Stimulated activated CD8-positive, alpha-beta memory T cell treated with anti-CD3 and anti-CD28 coated beads, Interleukin-7, amount 100 ng/mL, for 4 hours (primary cell): ENCODE data around the gene ECT2.
"Not testable (repeated sequence)": the region's sequence is repeated elsewhere in the genome, so short reads cannot be mapped to it uniquely, and the experiment has no call there.

Source experiments
- DNase-seq, 2 donors: peaks; one replicate each; pipeline ENCODE4 v3.0.0-alpha.2; 2020; ENCODE audit warnings: low read depth in 2 of 2

The ECT2 gene

GRCh38 chr3:172859041-172859440 is 108.5 kb downstream of the ECT2 start:
- no peak for DNase-seq

- DNase-seq: not testable (repeated sequence)
Measured at GRCh38 chr3:172866726-172867350, 116.3 kb downstream of the ECT2 start.

GRCh38 chr3:172868582-172869200 is 118.2 kb downstream of the ECT2 start:
- DNase-seq: no peak

GRCh38 chr3:172869368-172869771 is 118.8 kb downstream of the ECT2 start:
- DNase-seq: no peak

- no peak for DNase-seq
Measured at GRCh38 chr3:172869784-172870518, 119.4 kb downstream of the ECT2 start.
